Body of pancreas (tissue), 4 donors: Measurements from ENCODE around the gene NRP2.

Experiments used
- POLR2A ChIP-seq, 3 donors: fragments of 450-650 bp; IDR thresholded peaks; one replicate each; pipeline ENCODE4 v1.6.1; 2016; ENCODE audit warnings: antibody characterized with exemption in 3 of 3, mild to moderate bottlenecking in 2 of 3
- TF ChIP-seq, protein P1 (sequence below), 7 experiments: fragments of 450-650 bp in 4 of 7; fragments of 200-600 bp in 3 of 7; sonication (generic) in 3 of 7; IDR thresholded peaks; one replicate each; pipeline ENCODE4 v1.5.1; 2016 to 2019; ENCODE audit warnings: antibody characterized with exemption in 7 of 7

DNA sequence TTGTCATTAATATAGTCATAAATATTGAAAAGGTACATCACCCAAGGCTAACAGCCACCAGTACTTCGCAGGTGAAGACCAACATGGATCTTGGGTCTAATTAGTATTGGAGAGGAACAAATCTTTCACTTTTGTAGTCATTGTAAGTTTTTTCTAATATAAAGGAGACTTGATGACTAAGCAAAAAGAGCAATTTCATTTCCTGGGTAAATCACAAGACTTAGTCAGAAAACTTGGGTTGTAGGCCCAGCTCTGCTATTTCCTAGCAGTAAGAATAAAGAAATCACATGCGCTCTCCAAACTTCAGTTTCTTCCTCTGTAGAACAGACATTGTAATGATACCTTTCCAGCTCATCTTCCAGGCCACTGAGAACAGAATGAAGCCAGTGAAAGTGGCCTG, 40.9 kb downstream of the NRP2 start:
- no peak for TF ChIP-seq POLR2A (IDR thresholded peaks at IDR 0.05)
- TF ChIP-seq, protein P1, sequence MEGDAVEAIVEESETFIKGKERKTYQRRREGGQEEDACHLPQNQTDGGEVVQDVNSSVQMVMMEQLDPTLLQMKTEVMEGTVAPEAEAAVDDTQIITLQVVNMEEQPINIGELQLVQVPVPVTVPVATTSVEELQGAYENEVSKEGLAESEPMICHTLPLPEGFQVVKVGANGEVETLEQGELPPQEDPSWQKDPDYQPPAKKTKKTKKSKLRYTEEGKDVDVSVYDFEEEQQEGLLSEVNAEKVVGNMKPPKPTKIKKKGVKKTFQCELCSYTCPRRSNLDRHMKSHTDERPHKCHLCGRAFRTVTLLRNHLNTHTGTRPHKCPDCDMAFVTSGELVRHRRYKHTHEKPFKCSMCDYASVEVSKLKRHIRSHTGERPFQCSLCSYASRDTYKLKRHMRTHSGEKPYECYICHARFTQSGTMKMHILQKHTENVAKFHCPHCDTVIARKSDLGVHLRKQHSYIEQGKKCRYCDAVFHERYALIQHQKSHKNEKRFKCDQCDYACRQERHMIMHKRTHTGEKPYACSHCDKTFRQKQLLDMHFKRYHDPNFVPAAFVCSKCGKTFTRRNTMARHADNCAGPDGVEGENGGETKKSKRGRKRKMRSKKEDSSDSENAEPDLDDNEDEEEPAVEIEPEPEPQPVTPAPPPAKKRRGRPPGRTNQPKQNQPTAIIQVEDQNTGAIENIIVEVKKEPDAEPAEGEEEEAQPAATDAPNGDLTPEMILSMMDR (IDR thresholded peaks at IDR 0.05): no peak
